Activated T-cell treated with anti-CD3 and anti-CD28 coated beads for 24 hours (primary cell): Measurements from ENCODE around the gene PHKB.

Source experiments
- DNase-seq: peaks from one replicate; pipeline ENCODE4 v3.0.0-alpha.2; 2020; ENCODE audit warnings: low read depth

Gene PHKB

DNA sequence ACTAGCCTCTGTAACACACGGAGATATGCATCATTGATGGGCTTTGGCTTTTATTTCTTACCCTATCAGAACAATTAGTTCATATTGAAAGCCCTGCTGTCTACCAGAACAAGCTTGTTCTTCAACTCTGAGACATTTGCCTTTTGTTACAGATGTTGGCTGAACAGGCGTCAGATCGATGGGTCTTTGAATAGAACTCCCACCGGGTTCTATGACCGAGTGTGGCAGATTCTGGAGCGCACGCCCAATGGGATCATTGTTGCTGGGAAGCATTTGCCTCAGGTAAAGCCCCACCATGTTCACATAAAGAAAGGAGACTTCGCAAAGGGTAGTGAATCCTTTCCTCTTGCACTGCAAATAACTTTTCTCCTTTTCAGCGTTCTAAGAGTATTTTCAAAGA is 232.1 kb downstream of the PHKB start:
- no peak for DNase-seq

DNA sequence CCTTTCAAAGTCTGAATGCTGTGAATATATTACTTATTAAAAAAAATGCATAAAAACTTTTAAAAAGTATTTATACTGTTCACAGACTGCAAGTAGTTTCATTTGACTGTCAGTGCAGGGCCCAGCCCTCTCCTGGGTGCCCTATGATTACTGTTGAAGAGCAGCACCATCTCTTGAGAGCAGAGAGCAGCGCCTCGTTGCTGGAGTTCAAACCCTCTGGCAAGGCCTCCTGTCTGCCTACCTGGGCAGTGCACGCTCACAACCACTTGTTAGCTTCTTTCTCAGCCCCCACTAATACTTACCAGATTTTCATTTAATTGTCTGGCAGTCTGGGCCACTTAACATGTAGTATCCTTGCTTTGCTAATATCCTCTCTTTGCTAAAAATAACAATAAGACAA is 233.4 kb downstream of the PHKB start:
- DNase-seq, result no peak

- no peak for DNase-seq
Observed at GRCh38 chr16:47695756-47696155, 234.6 kb downstream of the PHKB start.

GRCh38 chr16:47697826-47698225 is 236.7 kb downstream of the PHKB start:
- DNase-seq, result no peak

- no peak for DNase-seq
Observed at GRCh38 chr16:47699106-47699505, 238.0 kb downstream of the PHKB start.

- DNase-seq, result no peak
Observed at GRCh38 chr16:47700857-47701587, 239.9 kb downstream of the PHKB start.

GRCh38 chr16:47705266-47705665 is 244.1 kb downstream of the PHKB start:
- DNase-seq, result no peak

- no peak for DNase-seq
Observed at GRCh38 chr16:47711809-47712208, 250.7 kb downstream of the PHKB start.

DNA sequence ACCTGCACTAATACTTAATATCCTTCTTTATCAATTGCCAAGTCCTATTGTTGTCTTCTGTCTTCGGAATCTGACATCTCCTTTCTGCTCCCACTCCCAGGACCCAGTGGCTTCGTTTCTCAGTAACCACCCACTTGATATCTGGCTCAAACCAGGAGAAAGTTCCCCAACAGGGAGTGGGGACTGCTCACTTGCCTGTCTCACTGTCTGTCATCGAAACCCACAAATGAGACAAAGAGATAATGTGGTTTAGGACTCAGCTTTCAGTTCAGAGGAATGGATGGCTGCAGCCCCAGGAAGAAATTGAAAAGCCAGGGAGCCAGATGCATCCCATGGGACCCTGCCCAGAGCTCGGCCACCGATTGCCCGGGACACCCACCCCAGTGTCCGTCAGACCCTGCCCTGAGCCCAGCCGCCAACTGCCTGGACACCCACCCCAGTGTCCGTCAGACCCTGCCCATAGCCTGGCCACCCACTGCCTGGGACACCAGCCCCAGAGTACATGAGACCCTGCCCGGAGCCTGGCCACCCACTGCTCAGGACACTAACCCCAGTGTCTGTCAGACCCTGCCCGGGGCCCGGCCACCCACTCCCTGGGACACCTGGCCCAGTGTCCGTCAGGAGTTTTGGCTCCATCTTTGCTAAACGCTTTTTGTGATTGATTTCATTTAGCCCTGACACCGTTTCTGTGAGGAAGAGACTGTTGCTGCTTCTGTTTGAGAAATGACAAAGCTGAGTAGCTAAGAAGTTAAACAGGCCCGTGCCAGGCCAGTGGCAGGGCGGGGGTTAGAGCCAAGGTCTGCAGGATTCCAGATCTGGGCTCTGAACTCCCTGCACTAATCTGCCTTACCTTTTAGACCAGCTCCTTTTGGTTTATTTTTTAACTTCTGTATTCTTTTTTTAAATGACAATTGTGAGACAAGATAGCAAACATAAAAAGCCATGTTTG is 251.4 kb downstream of the PHKB start:
- DNase-seq, result no peak

- no peak for DNase-seq
Observed at GRCh38 chr16:47713225-47713595, 252.1 kb downstream of the PHKB start.

DNA sequence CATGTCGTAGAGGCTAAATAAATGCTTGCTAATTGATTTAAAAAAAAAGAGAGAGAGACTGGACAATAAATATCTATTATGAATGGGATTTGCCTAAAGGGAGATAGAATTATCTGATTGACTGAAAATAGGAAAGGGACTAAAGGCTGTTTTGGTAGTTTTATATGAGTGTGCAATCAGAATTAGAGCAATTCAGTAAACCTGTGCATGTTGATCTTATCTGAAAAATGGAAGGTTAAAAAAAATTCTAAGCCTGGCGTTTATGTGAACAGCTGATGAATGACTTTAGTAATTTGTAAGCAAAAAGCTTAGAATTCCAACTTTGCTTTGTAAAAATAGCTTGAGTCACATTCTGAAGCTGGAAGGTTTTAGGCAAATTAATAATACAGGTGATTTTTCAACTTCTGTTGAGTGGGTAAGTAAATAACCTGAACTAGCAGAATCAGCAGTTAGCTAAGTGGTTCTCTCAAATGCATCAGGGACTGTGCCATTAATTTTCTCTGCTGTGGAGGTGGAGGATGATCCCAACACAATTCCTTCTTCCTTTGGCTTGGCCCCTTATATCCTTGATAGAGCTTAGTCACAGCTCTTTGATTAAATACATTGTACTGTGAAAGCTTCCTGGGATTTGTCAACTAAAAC is 254.4 kb downstream of the PHKB start:
- DNase-seq, result no peak

GRCh38 chr16:47716571-47716970 is 255.4 kb downstream of the PHKB start:
- no peak for DNase-seq

DNA sequence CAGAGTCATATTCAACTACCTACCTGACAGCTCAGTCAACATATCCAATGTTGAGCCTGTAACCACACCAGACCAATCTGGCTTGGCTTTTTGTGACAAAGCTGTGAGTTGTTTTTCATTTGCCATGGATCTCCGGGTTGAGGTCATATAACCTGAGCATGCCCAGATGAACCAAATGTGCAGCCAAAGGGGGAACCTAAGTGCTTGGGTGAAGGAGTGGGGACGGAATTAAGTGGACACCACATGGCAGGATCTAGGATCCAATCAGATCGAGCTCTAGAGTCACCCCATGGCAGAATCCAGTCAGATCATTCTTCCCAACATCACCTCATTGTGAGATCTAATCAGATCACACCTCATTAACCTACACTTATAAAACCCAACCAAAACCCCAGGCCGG is 258.6 kb downstream of the PHKB start:
- DNase-seq, result no peak

DNA sequence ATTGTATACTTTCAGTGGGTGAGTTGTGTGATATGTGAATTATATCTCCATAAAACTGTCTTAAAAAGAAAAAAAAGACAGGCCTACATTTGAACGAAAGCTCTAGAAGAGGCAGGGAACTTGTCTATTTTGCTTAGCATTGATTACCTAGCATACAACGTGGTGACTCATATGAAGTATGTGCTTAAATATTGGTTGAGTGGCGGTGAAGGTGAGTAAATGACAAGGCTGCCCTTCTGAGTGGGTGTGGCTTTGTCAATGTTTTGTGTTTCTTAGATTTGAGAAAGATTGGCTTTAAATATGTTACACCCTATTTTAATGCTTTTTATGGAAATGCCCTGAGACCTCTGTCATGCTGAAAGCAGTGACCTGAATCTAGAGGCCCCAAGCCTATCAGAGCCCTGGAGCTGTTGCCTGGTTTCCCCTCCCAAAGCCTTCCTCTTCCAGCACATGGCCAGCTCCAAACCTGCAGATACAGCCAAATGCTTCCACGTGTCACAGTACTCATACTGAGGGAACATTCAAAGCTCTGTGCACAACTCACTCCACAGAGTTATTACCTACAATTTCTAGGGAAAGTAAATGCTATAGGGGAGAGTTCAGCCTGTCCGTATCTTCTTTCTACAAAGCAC is 260.0 kb downstream of the PHKB start:
- DNase-seq, result no peak

DNA sequence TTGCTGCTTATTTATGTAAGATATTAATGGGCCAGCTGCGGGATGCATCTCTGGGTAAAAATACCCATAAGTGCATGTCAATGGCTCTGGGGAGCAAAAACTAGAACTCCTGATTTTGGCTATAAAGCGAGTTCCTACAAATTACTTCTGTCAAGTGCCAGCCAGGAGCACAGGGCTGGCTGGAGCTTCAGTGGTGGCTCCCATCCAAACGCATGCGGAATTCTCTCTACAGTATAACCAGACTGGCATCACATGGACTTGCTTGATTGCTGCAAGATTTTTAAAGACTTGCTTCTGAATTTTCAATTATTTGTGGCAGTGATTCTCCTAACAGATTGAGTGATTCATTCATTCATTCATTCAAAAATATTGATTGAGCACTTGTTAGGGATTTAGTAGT is 260.9 kb downstream of the PHKB start:
- DNase-seq, result no peak

GRCh38 chr16:47724115-47724785 is 263.1 kb downstream of the PHKB start:
- no peak for DNase-seq

DNA sequence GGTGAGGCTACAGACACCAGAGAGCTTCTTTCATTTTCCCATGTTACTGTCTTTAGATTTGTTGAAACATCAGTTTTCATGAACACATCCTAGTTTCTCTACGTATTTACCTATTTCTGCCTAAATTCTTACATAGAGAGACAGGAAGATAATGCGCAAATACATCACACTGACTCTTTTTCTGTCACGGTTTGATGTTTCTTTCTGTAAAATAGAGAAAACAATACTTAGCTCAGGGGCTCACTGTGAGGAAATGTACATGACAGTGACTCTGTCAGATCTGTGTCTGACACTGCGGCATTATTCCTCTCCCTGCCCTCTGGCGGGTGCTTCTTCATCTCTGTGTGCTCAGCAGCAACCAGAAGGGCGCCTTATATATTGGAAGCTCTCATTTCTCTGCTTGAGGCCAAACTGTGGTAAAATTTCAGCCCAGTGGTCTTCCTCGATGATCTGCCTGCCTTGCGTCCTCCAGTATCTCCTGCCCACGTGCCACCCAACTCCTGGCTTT is 264.1 kb downstream of the PHKB start:
- no peak for DNase-seq

- DNase-seq, result no peak
Observed at GRCh38 chr16:47726031-47726675, 265.0 kb downstream of the PHKB start.

- DNase-seq, result no peak
Observed at GRCh38 chr16:47727131-47727530, 266.0 kb downstream of the PHKB start.

DNA sequence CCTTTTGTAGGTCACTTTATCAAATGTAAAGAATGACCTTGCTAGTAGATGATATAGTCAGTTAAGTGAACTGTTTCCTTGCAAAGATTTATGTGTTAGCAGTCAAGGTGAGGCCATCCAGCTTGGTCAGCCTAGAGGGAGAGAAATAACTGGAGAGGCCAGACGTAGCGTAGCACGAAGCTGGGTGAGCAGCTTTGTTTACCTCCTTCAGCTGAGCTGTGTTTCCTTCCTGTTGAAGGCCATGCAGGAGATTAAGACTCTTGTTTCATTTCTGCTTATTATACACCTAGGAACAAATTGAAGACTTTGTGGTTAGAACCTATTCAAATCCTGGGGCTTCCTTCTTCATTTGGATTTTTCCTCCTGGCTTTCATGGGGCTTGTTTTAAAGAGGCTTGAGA is 267.1 kb downstream of the PHKB start:
- no peak for DNase-seq

- no peak for DNase-seq
Observed at GRCh38 chr16:47729701-47730100, 268.6 kb downstream of the PHKB start.
